ENCODE data around the gene TRIP6.
"Not testable (repeated sequence)": the region's sequence is repeated elsewhere in the genome, so short reads cannot be mapped to it uniquely, and the experiment has no call there.

TRIP6 gene

GRCh38 chr7:100839361-100839760 lies 27.8 kb upstream of the TRIP6 start:
- no peak for DNase-seq

- DNase-seq: no peak
Observed at GRCh38 chr7:100840470-100841100, 26.6 kb upstream of the TRIP6 start.

GRCh38 chr7:100847360-100847759 lies 19.8 kb upstream of the TRIP6 start:
- no peak for DNase-seq

- DNase-seq: peak; percentile 82
Observed at GRCh38 chr7:100852048-100852872, 14.9 kb upstream of the TRIP6 start, which contains the start of gene SLC12A9. Gene SLC12A9, plus strand, starts transcription at chr7:100852713. Its CDS starts 1,485 bp downstream, at chr7:100854198.

GRCh38 chr7:100854146-100854895 lies 12.9 kb upstream of the TRIP6 start:
- DNase-seq: no peak

- DNase-seq: not testable (repeated sequence)
Observed at GRCh38 chr7:100854899-100855298, 12.3 kb upstream of the TRIP6 start.

GRCh38 chr7:100855515-100855914 lies 11.7 kb upstream of the TRIP6 start:
- DNase-seq: no peak

- no peak for DNase-seq
Observed at GRCh38 chr7:100856871-100857282, 10.3 kb upstream of the TRIP6 start.

GRCh38 chr7:100859856-100860255 lies 7.3 kb upstream of the TRIP6 start:
- no peak for DNase-seq

- DNase-seq: no peak
Observed at GRCh38 chr7:100860702-100861615, 6.2 kb upstream of the TRIP6 start.

- no peak for DNase-seq
Observed at GRCh38 chr7:100861616-100861985, 5.6 kb upstream of the TRIP6 start.

GRCh38 chr7:100863406-100863950 lies 3.7 kb upstream of the TRIP6 start:
- DNase-seq: no peak

- no peak for DNase-seq
Observed at GRCh38 chr7:100864263-100864845, 2.8 kb upstream of the TRIP6 start.

- peak; percentile 72 for DNase-seq
Observed at GRCh38 chr7:100865372-100865911, 1.7 kb upstream of the TRIP6 start.

GRCh38 chr7:100865938-100866728 lies 1.1 kb upstream of the TRIP6 start:
- peak; percentile 77 for DNase-seq

- DNase-seq: no peak
Observed at GRCh38 chr7:100866729-100867039, 503 bp upstream of the TRIP6 start.

- no peak for DNase-seq
Observed at GRCh38 chr7:100867776-100868485, 744 bp downstream of the TRIP6 start.

GRCh38 chr7:100873599-100874299 lies 6.6 kb downstream of the TRIP6 start:
- DNase-seq: no peak

GRCh38 chr7:100874300-100874576 lies 7.1 kb downstream of the TRIP6 start:
- DNase-seq: no peak

All from NCI-H1105 (cell line).